K562 (cell line): ENCODE data around the gene MRPL27. TPM values are rescaled to one million over a fixed set of nuclear protein-coding genes. Genes with fewer than 3 reads are reported as not detected.
A peak's percentile ranks its signal among the peaks of the same experiment; 100 is the strongest.

ENCODE experiments used
- CHD7 ChIP-seq: fragments of 200-600 bp; sonication (generic); IDR thresholded peaks from one replicate; pipeline ENCODE4 v1.6.1; 2012; ENCODE audit warnings: mild to moderate bottlenecking, low read depth, low read length, inconsistent platforms
- FIP1L1 ChIP-seq: fragments of 200-400 bp; formaldehyde crosslinking; IDR thresholded peaks from 2 replicates; pipeline ENCODE4 v1.6.1; 2018; ENCODE audit warnings: mild to moderate bottlenecking, low read depth, low read length; ENCODE audit not compliant: poor library complexity, severe bottlenecking
- FOXA1 ChIP-seq: fragments of 450-650 bp; IDR thresholded peaks from 2 replicates; pipeline ENCODE4 v1.6.1; 2016; ENCODE audit warnings: mild to moderate bottlenecking, borderline replicate concordance
- GTF3C2 ChIP-seq: IDR thresholded peaks from 3 replicates; pipeline ENCODE4 v1.6.1; 2011; ENCODE audit warnings: borderline replicate concordance, mild to moderate bottlenecking, moderate library complexity; ENCODE audit not compliant: insufficient read length; ENCODE audit errors: extremely low read depth
- NFATC3 ChIP-seq: fragments of 450-650 bp; IDR thresholded peaks from 2 replicates; pipeline ENCODE4 v1.6.1; 2017; ENCODE audit warnings: mild to moderate bottlenecking
- NR2F6 ChIP-seq: fragments of 450-650 bp; formaldehyde crosslinking; IDR thresholded peaks from 2 replicates; pipeline ENCODE4 v1.4.0; 2020; ENCODE audit warnings: mild to moderate bottlenecking
- RBM34 ChIP-seq: fragments of 200-400 bp; formaldehyde crosslinking; IDR thresholded peaks from 2 replicates; pipeline ENCODE4 v1.6.1; 2018; ENCODE audit warnings: low read length, borderline replicate concordance; ENCODE audit not compliant: insufficient read depth
- ZBTB43 ChIP-seq: sonication (generic); formaldehyde crosslinking; IDR thresholded peaks from 2 replicates; pipeline ENCODE4 v1.8.0; 2023; ENCODE audit warnings: mild to moderate bottlenecking, missing genetic modification reagents
- ZBTB9 ChIP-seq: fragments of 450-650 bp; formaldehyde crosslinking; IDR thresholded peaks from 2 replicates; pipeline ENCODE4 v1.4.0; 2020; ENCODE audit warnings: mild to moderate bottlenecking, moderate library complexity
- polyA plus RNA-seq, 8 experiments: library from polyadenylated mRNA; depleted of rRNA in 4 of 8; stranded (reverse) in 5 of 8; unstranded in 3 of 8; fragments of >200 nt; fragmentation: Nextera tagmentation in 2 of 8; fragmentation: Illumina TruSeq in 1 of 8; extraction: Ambion mirVana in 2 of 8; extraction: Trizol in 1 of 8; gene quantifications; 2 replicates each; pipeline versions ENCODE4 v1.2.1 to v1.2.3, GENCODE V29; 2011 to 2014; ENCODE audit warnings: inconsistent platforms in 1 of 8, missing spikeins in 1 of 8
- total RNA-seq, 7 experiments: library from RNA; depleted of rRNA in 6 of 7; stranded (reverse); fragments of >200 nt in 6 of 7; fragmentation: Illumina TruSeq in 2 of 7; extraction: Trizol in 2 of 7; gene quantifications; 2 replicates each; pipeline versions ENCODE4 v1.2.1 to v1.2.3, GENCODE V29; 2011 to 2021; ENCODE audit warnings: low replicate concordance in 1 of 7

The MRPL27 gene
- total and polyA plus RNA-seq, 9 of the 15 experiments (the other 6 are each of a cell fraction or from before 2014, with no cell fraction given) = 96.3 to 401 (median 142) TPM

- no peak for TF ChIP-seq CHD7
- TF ChIP-seq FOXA1 = no peak
- no peak for TF ChIP-seq GTF3C2
- TF ChIP-seq NFATC3 = no peak
- TF ChIP-seq ZBTB9 (CRISPR knock-in tag) = peak; percentile 62; the same call in 1 of the 2 replicates
- TF ChIP-seq ZBTB43 (CRISPR knock-in tag) = no peak
- 0 out of 2 replicates have a peak, but pooled peaks have one; percentile 83 for TF ChIP-seq RBM34
- peak; percentile 96 for TF ChIP-seq FIP1L1
- TF ChIP-seq NR2F6 = no peak
These were observed 24.3 kb upstream of the MRPL27 start, which contains the start of gene LRRC59 (continued) for GRCh38 chr17:50397111-50397918.
